KMS-11 (cell line): ENCODE measurements around the gene ERO1B.
A peak's percentile ranks its signal among the peaks of the same experiment; 100 is the strongest.

Source experiments
- H2AFZ ChIP-seq: fragments of 200-600 bp; sonication (generic); 2 replicates; pipeline ENCODE4 v1.6.1; 2016; ENCODE audit warnings: antibody characterized with exemption, mixed run types, low read depth
- H3K27ac ChIP-seq: fragments of 200-600 bp; sonication (generic); 2 replicates; pipeline ENCODE4 v1.6.1; 2016; ENCODE audit warnings: mild to moderate bottlenecking, mixed run types
- H3K27me3 ChIP-seq: fragments of 200-600 bp; sonication (generic); 2 replicates; pipeline ENCODE4 v1.6.1; 2017; ENCODE audit warnings: mild to moderate bottlenecking, low read depth, mixed run types, moderate library complexity; ENCODE audit not compliant: insufficient read depth
- H3K36me3 ChIP-seq: fragments of 200-600 bp; sonication (generic); 2 replicates; pipeline ENCODE4 v1.6.1; 2017; ENCODE audit warnings: mild to moderate bottlenecking, mixed run types; ENCODE audit not compliant: insufficient read depth
- H3K4me1 ChIP-seq: fragments of 200-600 bp; sonication (generic); 2 replicates; pipeline ENCODE4 v1.6.1; 2016; ENCODE audit warnings: mild to moderate bottlenecking, low read depth, mixed run types; ENCODE audit not compliant: poor library complexity, severe bottlenecking
- H3K4me2 ChIP-seq: fragments of 200-600 bp; sonication (generic); 2 replicates; pipeline ENCODE4 v1.7.0; 2016; ENCODE audit warnings: mild to moderate bottlenecking, mixed run types
- H3K4me3 ChIP-seq: fragments of 200-600 bp; sonication (generic); IDR thresholded peaks from 2 replicates; pipeline ENCODE4 v1.6.1; 2017; ENCODE audit warnings: low read depth, low read length, mixed read lengths; ENCODE audit not compliant: insufficient read depth
- H3K79me2 ChIP-seq: fragments of 200-600 bp; sonication (generic); 2 replicates; pipeline ENCODE4 v1.6.1; 2016; ENCODE audit warnings: low read depth, mixed run types; ENCODE audit not compliant: insufficient read depth
- H3K9ac ChIP-seq: fragments of 200-600 bp; sonication (generic); 2 replicates; pipeline ENCODE4 v1.6.1; 2016; ENCODE audit warnings: mild to moderate bottlenecking, mixed run types
- H4K20me1 ChIP-seq: fragments of 200-600 bp; sonication (generic); 2 replicates; pipeline ENCODE4 v1.6.1; 2016; ENCODE audit warnings: mild to moderate bottlenecking, mixed run types; ENCODE audit not compliant: insufficient read depth
- TF ChIP-seq, protein P1 (sequence below): fragments of 200-600 bp; sonication (generic); conservative IDR thresholded peaks from 2 replicates; pipeline ENCODE4 v1.6.1; 2017; ENCODE audit warnings: low read depth, mild to moderate bottlenecking, antibody characterized with exemption, low read length, moderate library complexity, mixed read lengths

ERO1B gene

DNA sequence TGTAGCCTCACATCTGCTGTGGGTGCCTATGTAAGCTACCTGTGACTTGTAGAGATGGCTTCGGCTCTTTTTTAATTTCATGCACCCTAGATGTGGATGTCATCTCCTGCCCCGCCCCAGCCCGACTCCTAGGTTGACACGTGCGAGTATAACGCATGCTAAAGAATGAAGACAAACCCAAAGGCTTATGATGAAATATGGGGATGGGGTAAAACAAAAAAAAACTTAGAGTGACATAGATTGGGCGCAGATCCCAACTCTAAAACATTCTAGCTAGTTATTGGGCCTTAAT, 613 bp upstream of the ERO1B start:
- Histone ChIP-seq H2AFZ (peak overlapping the region; percentile 98), H4K20me1 (no peaks in the 10 kb centered on the region), H3K27ac (peak overlapping the region; percentile 45), H3K27me3 (no peaks in the 10 kb centered on the region), H3K9ac (peak overlapping the region; percentile 91), H3K36me3 (no peaks in the 10 kb centered on the region), H3K4me1 (peaks cover 36% of the 10 kb centered on the region), H3K4me2 (peak overlapping the region; percentile 67), H3K4me3 (peak overlapping the region; percentile 98), H3K79me2 (no peaks in the 10 kb centered on the region)
- TF ChIP-seq, protein P1, sequence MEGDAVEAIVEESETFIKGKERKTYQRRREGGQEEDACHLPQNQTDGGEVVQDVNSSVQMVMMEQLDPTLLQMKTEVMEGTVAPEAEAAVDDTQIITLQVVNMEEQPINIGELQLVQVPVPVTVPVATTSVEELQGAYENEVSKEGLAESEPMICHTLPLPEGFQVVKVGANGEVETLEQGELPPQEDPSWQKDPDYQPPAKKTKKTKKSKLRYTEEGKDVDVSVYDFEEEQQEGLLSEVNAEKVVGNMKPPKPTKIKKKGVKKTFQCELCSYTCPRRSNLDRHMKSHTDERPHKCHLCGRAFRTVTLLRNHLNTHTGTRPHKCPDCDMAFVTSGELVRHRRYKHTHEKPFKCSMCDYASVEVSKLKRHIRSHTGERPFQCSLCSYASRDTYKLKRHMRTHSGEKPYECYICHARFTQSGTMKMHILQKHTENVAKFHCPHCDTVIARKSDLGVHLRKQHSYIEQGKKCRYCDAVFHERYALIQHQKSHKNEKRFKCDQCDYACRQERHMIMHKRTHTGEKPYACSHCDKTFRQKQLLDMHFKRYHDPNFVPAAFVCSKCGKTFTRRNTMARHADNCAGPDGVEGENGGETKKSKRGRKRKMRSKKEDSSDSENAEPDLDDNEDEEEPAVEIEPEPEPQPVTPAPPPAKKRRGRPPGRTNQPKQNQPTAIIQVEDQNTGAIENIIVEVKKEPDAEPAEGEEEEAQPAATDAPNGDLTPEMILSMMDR: no peak

DNA sequence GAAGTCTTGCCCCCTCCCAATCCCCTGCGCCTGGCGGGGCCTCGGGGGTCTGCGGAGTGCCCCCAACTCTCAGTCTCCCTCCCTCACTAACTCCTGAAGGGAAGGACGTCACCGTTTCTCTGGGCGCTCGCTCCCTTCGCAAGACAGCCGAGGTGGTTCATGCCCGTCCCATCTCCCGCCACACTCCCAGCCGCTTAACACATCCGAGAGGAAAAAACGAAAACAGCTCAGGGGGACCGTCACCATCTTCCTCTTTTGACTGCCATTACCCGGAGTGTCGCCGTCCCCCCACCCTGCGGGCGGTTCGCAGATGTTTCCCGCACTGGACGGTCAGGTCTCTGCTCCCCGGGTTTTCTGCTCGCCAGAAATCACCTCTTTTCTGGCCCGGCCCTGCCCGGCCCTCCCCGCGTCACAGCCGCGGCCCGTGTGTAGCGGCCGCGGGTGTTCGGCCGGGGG, 532 bp downstream of the ERO1B start:
- Histone ChIP-seq H3K79me2 (no peaks in the 10 kb centered on the region), H4K20me1 (no peaks in the 10 kb centered on the region), H3K4me2 (peak overlapping the region; percentile 65), H2AFZ (peak overlapping the region; percentile 98), H3K9ac (peak overlapping the region; percentile 91; the same call in 1 of the 2 replicates), H3K4me3 (no peak overlapping the region), H3K4me1 (peaks cover 36% of the 10 kb centered on the region), H3K36me3 (no peaks in the 10 kb centered on the region), H3K27ac (no peak overlapping the region; the same call in 1 of the 2 replicates), H3K27me3 (no peaks in the 10 kb centered on the region)
- TF ChIP-seq, protein P1: no peak

DNA sequence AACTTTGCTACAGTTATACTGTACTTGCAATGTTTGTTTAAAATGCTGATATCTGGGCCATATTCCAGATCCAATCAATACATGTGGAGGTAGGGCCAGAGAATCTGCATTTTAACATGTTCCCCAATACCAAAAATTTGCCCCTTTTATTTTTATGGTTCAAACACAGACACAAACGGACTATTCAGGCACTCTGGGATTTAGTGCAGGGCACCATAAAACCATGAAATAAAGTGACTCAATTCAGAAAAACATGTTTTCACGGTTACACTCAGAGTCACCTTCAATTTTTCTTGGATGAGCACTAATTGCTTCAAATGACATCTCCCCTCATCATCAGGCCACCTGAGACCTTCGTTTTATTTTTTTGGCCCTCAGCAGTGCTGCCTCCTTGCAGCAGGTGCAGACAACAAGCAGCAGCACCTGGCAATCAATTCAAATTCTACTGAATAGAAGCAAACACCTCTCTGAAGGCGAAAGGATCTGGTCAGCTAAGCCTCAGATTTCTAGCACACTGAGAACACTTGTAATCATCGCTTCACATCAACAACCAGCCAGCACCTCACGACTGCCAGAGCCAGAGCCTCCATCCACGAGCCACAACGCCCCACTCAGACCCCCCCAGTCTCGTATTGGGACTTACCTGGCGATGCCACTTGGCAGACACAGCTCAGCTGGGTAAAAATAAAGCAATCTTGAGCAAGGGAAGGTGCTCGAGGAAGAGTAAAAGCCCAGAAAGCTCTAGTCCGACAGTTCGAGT, 1.1 kb downstream of the ERO1B start:
- Histone ChIP-seq H3K4me2 (peak overlapping the region; percentile 65), H3K9ac (peak overlapping the region; percentile 91; the same call in 1 of the 2 replicates), H3K36me3 (no peaks in the 10 kb centered on the region), H2AFZ (peak overlapping the region; percentile 98), H3K79me2 (no peaks in the 10 kb centered on the region), H3K27ac (no peak overlapping the region; the same call in 1 of the 2 replicates), H3K4me1 (peaks cover 36% of the 10 kb centered on the region), H3K27me3 (no peaks in the 10 kb centered on the region), H4K20me1 (no peaks in the 10 kb centered on the region), H3K4me3 (no peak overlapping the region)
- TF ChIP-seq, protein P1: no peak

DNA sequence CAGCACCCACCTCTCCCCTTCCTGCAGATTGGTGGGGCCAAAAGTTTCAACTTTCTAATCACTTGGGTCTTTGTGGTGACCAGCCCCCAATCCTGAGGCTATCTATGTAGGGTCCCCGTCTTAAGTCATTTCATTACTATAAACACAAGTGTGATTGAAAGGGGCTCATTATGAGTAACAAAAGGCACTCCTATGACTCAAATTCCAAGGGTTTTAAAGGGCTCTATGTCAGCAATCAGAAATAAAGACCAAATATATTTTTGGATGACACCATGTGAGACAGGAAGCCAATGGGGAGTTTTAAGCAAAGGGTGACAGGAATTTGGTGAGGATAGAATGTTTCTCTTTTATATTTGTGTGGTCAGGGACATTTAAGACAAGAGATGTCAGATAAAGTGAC, 6.2 kb downstream of the ERO1B start:
- Histone ChIP-seq H4K20me1 (no peaks in the 10 kb centered on the region), H3K4me1 (peaks cover 7% of the 10 kb centered on the region), H3K27me3 (no peaks in the 10 kb centered on the region), H3K4me2 (no peak overlapping the region), H3K36me3 (no peaks in the 10 kb centered on the region), H3K4me3 (no peak overlapping the region), H3K9ac (no peak overlapping the region), H3K79me2 (no peaks in the 10 kb centered on the region), H3K27ac (no peak overlapping the region), H2AFZ (no peak overlapping the region)
- TF ChIP-seq, protein P1: no peak
